ENCODE results near the gene CTBP2. TPM values are rescaled to one million over a fixed set of nuclear protein-coding genes. Genes with fewer than 3 reads are reported as not detected.

CTBP2 gene
- total RNA-seq, 3 donors from 2014 or later (not counting 1 experiment from before 2014, with no cell fraction given): 120 to 179 (median 124) TPM

DNA sequence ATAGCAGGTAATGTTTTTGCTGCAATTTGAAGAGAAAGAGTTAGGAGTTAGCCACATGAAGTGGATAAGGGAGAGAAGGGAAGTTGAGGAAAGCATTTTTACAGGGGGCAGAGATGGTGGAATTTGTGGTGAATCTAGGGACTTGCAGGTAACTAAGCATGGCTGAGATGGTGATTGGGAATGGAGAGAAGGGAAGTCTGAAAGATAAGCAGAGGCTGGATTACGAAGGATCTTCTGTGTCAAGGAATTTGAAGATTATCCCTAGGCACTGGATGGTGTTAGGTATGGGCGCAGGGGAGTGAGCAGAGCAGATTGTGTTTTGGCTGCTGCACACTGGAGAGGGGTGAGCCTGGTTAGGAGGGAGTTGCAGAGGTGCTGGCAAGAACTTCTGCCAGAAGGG, 193.1 kb downstream of the CTBP2 start:
- Histone ChIP-seq H3K27me3 (ENCODE audit: control insufficient read depth, insufficient read depth, low read length) (no peaks in the 10 kb centered on the region), H3K9me3 (ENCODE audit: control insufficient read depth, insufficient read depth, low read length) (no peaks in the 10 kb centered on the region), H3K4me1 (ENCODE audit: control insufficient read depth, insufficient read depth, low read length) (peaks cover 11% of the 10 kb centered on the region), H3K27ac (ENCODE audit: low read length) (no peak overlapping the region), H3K36me3 (ENCODE audit: control insufficient read depth, insufficient read depth, low read length) (peaks cover 21% of the 10 kb centered on the region), H3K4me3 (ENCODE audit: low read length) (no peak overlapping the region)
- WGBS (ENCODE audit: insufficient coverage): 97% methylated on average over 2 of the region's 2 CpGs
- H3K4me1 Mint-ChIP-seq: peaks cover 20 to 30% of the 10 kb centered on the region in 2 donors
- no peak overlapping the region for H3K27ac Mint-ChIP-seq
- DNase-seq (no peak), ATAC-seq (no peak)
- no peaks in the 10 kb centered on the region for H3K9me3 Mint-ChIP-seq
- H3K27me3 Mint-ChIP-seq (ENCODE audit: low read depth in 2 of 2): no peaks in the 10 kb centered on the region
- no peak overlapping the region for H3K4me3 Mint-ChIP-seq
- no peaks in the 10 kb centered on the region for H3K36me3 Mint-ChIP-seq
- intact Hi-C loops (cut with micrococcal nuclease): no loop called here
- TF ChIP-seq, protein P1, sequence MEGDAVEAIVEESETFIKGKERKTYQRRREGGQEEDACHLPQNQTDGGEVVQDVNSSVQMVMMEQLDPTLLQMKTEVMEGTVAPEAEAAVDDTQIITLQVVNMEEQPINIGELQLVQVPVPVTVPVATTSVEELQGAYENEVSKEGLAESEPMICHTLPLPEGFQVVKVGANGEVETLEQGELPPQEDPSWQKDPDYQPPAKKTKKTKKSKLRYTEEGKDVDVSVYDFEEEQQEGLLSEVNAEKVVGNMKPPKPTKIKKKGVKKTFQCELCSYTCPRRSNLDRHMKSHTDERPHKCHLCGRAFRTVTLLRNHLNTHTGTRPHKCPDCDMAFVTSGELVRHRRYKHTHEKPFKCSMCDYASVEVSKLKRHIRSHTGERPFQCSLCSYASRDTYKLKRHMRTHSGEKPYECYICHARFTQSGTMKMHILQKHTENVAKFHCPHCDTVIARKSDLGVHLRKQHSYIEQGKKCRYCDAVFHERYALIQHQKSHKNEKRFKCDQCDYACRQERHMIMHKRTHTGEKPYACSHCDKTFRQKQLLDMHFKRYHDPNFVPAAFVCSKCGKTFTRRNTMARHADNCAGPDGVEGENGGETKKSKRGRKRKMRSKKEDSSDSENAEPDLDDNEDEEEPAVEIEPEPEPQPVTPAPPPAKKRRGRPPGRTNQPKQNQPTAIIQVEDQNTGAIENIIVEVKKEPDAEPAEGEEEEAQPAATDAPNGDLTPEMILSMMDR (IDR thresholded peaks at IDR 0.05): no peak

DNA sequence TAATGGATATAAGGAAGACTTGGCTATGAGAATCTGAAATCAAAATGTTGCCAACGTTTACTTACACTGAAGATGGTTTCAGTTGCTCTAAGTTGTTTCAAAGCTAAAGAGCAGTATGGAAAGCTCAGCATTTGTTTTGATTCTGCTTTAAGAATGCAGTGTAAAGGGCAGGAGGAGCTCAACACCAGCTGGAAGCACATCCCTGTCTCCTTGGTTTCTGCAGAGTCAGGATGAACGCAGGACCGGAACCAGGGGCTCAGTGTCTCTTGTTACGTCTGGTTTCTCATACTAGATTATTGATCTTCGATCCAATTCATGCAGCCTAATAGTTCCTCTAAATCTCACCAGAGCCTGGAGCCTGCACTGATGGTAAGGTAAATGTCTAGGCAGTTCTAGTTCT, 194.4 kb downstream of the CTBP2 start:
- Mint-ChIP-seq H3K4me3 (no peak overlapping the region), H3K4me1 (peaks cover 13 to 28% of the 10 kb centered on the region in 2 donors), H3K36me3 (no peaks in the 10 kb centered on the region), H3K27ac (no peak overlapping the region), H3K9me3 (no peaks in the 10 kb centered on the region), H3K27me3 (ENCODE audit: low read depth in 2 of 2) (no peaks in the 10 kb centered on the region)
- Histone ChIP-seq H3K36me3 (ENCODE audit: control insufficient read depth, insufficient read depth, low read length) (peaks cover 21% of the 10 kb centered on the region), H3K27me3 (ENCODE audit: control insufficient read depth, insufficient read depth, low read length) (no peaks in the 10 kb centered on the region), H3K9me3 (ENCODE audit: control insufficient read depth, insufficient read depth, low read length) (no peaks in the 10 kb centered on the region), H3K4me3 (ENCODE audit: low read length) (no peak overlapping the region), H3K27ac (ENCODE audit: low read length) (no peak overlapping the region), H3K4me1 (ENCODE audit: control insufficient read depth, insufficient read depth, low read length) (peaks cover 8% of the 10 kb centered on the region)
- intact Hi-C loops (cut with micrococcal nuclease): no loop called here
- WGBS (ENCODE audit: insufficient coverage): 97% methylated on average over 5 of the region's 5 CpGs
- no peak for DNase-seq
- no peak for ATAC-seq
- TF ChIP-seq, protein P1 (IDR thresholded peaks at IDR 0.05): no peak

- intact Hi-C loops (cut with micrococcal nuclease): no loop called here
- no peak overlapping the region for H3K4me3 ChIP-seq (ENCODE audit: low read length)
- Mint-ChIP-seq H3K4me1 (peaks cover 8 to 28% of the 10 kb centered on the region in 2 donors), H3K36me3 (no peaks in the 10 kb centered on the region), H3K4me3 (no peak overlapping the region), H3K27ac (no peak overlapping the region), H3K9me3 (no peaks in the 10 kb centered on the region), H3K27me3 (ENCODE audit: low read depth in 2 of 2) (no peaks in the 10 kb centered on the region)
- DNase-seq (no peak), ATAC-seq (no peak)
- no peaks in the 10 kb centered on the region for H3K9me3 ChIP-seq (ENCODE audit: control insufficient read depth, insufficient read depth, low read length)
- no peaks in the 10 kb centered on the region for H3K27me3 ChIP-seq (ENCODE audit: control insufficient read depth, insufficient read depth, low read length)
- WGBS (ENCODE audit: insufficient coverage): 86% methylated on average over 3 of the region's 7 CpGs
- H3K36me3 ChIP-seq (ENCODE audit: control insufficient read depth, insufficient read depth, low read length): peaks cover 19% of the 10 kb centered on the region
- no peak overlapping the region for H3K27ac ChIP-seq (ENCODE audit: low read length)
- TF ChIP-seq, protein P1 (IDR thresholded peaks at IDR 0.05): no peak
- no peaks in the 10 kb centered on the region for H3K4me1 ChIP-seq (ENCODE audit: control insufficient read depth, insufficient read depth, low read length)
These were observed 196.3 kb downstream of the CTBP2 start for GRCh38 chr10:124963866-124964720.

Data from natural killer cell (primary cell).